SIG-M5 (cell line): ENCODE results near the gene APRT.

ENCODE experiments used
- DNase-seq: peaks from one replicate; lab custom pipeline; 2025; lab: John Stamatoyannopoulos, UW

Gene APRT

GRCh38 chr16:88822281-88823040 lies 10.7 kb upstream of the APRT start:
- no peak for DNase-seq

DNA sequence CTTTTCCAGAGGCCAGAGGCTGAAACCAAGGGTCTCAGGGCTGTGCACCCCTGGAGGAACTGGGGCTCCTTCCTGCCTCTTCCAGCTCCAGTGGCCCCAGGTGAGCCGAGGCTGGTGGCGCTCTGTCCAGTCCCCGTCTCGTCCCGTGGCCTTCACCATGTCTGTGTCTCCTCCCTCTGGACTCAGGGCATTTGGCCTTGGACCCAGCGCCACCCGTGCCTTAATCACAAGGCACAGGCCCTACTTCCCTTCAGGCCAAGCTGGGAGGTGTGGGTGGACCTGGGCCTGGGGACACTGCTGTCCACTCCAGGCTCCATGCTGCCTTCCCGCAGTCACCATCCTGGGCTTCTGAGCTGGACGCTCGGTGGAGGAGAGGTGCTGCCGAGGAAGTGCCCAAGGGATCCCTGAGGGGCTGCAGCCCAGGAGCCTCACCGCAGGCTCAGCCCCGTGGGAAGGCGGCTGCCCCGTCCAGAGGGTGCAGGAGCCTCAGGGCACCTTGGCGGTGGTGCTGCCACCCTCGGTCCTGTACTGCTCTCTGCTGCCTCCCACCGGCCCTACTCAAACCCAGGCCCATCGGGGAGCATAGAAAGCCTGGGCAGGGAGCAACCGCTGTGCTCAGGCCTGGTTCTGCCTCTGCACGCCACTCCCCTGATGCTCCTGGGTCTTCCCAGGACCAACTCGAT lies 9.6 kb upstream of the APRT start:
- no peak for DNase-seq

GRCh38 chr16:88820385-88821025 lies 8.8 kb upstream of the APRT start:
- DNase-seq = no peak

GRCh38 chr16:88819126-88819525 lies 7.4 kb upstream of the APRT start:
- DNase-seq = no peak

GRCh38 chr16:88818575-88818874 lies 6.8 kb upstream of the APRT start:
- no peak for DNase-seq

DNA sequence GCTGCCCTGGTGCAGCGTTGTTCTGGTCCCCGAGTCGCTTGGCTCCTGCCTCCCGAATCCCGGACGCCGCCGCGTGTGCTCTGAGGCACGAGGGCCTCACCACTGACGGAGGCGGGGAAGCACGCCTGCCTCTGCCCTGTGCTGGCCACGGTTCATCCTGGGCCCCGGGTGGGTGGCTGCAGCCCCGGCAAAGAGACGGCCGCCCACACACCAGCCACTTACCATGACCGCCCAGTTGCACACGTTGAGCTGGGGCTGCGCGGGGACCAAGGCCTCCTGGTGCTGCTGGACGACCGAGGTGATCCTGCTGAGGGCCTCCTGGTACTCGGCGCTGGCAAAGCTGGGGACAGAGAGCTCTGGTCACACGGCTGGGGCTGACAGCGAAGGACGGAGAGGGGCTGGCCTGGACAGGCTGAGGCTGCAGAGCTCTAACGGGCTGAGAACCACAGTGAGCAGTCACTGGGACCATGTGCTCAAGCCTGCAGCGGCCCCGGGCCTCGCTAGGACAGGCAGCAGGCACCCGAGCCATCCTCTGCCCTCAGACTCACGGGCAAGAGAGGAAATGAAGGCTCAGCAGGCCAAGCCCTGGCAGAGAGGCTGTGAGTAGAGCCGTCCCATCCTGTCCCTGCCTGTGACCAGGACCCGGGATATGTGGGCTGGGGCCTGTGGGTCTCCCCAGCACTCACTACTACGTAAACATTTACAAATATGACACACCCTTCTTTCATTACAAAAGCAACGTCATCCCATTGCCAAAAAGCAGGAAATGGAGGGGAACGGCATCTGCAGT lies 6.3 kb upstream of the APRT start:
- DNase-seq = no peak

DNA sequence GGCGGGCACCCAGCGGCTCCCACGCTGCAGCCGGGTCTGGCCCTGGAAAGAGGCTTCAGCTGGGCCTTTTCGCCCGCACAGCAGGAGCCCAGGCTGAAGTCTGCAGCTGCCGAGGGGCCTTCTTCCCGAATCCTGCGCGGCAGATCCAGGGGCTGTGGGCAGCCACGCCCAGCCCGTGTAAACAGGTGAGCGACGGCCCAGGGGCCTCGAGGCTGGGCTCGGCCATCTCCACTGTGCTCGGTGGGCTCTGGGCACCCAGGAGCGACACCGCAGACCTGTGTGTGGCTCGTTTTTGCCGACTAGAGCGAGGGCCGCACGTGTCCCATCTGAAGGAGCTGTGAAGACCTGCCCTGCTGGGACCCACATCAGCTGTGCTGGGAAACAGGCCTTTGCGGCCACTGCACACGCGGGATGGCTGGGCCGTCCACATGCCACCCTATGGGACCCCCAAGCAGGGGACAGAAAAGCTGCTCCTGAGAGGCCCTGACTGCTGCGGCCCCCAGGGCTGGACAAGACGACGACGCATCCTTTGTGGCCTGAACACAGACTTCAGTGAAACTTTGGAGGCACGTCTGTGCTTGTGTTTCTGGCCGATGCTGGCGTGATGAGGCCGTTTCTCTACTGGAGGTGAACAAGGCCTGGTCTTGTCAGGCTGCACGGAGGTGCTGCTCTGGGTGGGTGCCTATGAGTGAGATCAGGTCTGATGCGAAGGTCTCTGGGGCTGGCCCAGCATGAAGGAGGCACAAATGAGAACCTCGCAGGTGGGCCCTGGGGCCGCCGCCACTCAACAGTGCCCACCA lies 5.2 kb upstream of the APRT start:
- no peak for DNase-seq

DNA sequence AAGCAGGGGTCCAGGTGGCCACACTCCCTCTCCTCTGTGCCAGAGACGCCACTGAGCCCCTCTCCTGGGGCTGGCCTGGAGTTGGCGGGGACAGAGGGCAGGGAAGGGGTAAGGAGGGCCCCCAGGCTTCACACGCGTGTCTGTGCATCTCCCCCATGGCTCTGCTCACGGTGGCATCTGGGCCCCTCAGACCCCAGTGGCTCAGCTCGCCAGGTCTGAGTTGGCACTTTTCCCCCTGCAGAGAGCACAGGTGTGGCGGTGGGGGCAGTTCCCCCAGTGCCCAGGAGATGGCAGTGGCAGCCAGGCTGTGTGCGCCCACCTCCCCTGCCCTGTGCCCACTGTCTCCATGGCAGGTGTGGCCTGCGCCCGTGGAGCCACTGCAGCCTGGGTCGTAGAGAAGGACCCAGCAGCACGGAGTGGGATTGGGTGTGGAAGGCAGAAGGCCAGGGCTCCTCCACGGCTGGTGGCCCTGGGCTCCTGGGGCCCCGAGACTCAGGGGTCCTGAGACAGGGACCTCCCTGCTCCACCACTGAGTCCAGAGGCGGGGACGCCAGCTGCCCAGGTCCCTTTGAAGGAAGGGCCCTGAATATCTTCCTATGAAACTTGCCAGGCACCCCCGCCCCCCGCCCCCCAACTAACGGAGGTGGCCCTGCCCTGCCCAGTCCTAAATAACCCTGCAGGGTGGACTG lies 4.3 kb upstream of the APRT start:
- DNase-seq = no peak

- no peak for DNase-seq
Measured at GRCh38 chr16:88815227-88815626, 3.5 kb upstream of the APRT start.

DNA sequence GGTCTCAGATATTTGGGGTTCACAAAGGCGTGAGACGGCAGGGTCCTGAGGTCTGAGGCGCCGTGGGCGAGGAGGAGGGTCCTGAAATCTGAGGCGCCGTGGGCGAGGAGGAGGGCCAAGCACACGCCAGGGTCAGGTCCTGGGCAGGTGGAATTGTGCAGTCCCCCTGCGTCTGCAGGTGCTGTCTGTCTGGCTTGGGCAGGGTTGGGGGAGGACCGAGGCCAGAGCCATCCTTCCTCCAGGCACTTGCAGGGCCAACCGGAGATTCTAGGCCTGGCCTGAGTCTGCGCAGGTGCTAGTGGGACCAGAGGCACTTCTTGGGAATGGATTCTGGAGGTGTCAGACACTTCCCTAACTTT lies 2.4 kb upstream of the APRT start:
- DNase-seq = no peak

DNA sequence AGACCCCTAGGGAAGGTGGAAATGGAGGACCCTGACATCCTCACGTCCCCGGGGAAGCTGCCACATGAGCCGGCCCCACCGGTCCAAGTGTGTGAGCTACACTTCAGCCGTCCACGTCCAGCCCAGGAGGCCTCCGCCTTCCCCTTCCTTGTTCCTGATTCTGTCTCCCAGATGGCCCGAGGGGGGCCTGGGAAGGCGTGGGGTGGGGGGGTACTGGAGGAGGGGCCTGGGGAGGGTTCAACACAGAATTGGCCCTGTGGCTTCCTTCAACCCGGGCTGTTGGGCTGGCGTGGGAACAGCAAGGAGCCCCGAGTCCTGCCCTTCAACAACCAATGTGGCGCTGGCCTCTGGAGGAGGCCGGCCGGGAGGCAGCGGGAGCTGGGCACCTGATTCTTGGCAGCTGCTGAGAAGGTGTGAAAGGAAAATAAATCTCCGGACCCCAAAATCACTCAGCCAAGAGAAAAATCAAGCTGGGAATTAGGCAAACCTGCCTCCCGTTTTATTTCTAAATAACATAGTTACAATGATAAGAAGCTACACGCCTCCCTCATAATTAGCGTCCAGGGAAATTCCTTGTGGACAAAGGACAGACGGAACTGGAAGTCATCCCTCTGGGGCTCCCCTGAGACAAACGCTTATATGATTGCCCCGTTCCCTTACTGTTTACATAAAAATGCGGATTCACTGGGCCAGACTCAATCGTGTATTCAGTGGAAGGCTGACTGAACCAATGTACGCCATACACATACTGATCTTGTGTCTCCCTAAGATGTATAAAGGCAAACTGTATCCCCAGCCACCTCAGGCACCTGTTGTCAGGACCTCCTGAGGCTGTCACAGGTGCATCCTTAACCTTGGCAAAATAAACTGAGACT lies 1.8 kb upstream of the APRT start:
- no peak for DNase-seq

- DNase-seq = no peak
Measured at GRCh38 chr16:88812513-88813268, 963 bp upstream of the APRT start.

- DNase-seq = no peak
Measured at GRCh38 chr16:88810912-88811768, 588 bp downstream of the APRT start.

DNA sequence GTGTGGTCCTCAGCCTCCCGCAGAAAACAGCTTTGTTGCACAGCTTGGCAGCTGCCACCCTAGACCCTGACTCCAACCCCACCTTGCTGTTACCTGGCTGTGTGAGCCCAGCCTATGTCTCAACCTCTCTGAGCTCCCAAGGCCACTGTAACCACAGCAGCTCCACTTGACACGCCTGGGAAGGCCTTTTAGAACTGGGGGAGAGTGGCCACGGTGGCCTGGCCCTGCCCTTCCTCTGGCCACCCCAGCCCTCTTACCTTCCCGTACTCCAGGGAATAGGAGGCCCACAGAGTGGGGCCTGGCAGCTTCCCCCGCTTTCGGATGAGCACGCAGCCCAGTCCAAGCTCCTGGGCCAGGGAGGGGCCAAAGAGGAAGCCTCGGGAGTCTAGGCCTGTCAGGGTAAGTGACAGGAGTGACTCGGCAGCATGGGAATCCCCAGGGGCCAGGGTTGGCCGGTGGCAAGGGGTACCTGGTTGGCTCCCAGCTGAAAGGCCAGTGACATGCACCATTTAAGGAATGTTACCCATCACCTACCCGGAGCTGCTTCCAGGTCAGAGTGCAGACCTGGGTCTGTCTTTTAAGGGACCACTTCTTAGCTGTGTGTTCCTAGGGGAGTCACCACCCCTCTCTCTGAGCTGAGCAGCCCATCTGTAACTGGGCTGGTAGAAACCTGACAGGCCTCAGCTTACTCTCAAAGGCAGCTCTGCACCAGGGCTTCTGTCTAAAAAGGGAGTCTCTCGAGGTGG lies 1.4 kb downstream of the APRT start:
- no peak for DNase-seq

GRCh38 chr16:88809676-88810165 lies 2.0 kb downstream of the APRT start:
- no peak for DNase-seq

- DNase-seq = no peak
Measured at GRCh38 chr16:88809068-88809675, 2.6 kb downstream of the APRT start.
